SK-N-MC (cell line): ENCODE results near the gene FAT2.

Experiments used
- EZH2 ChIP-seq: fragments of 200-600 bp; sonication (generic); IDR thresholded peaks from one replicate; pipeline ENCODE4 v1.6.1; 2017; ENCODE audit warnings: antibody characterized with exemption
- FOXP2 ChIP-seq: optimal IDR thresholded peaks from 2 replicates; pipeline ENCODE3; 2011; ENCODE audit warnings: mild to moderate bottlenecking, moderate library complexity; ENCODE audit not compliant: insufficient read depth; ENCODE audit errors: extremely low read length, control extremely low read depth
- POLR2AphosphoS5 ChIP-seq: IDR thresholded peaks from 2 replicates; pipeline ENCODE4 v1.6.1; 2012; ENCODE audit warnings: mild to moderate bottlenecking, low read depth, low read length, borderline replicate concordance

DNA sequence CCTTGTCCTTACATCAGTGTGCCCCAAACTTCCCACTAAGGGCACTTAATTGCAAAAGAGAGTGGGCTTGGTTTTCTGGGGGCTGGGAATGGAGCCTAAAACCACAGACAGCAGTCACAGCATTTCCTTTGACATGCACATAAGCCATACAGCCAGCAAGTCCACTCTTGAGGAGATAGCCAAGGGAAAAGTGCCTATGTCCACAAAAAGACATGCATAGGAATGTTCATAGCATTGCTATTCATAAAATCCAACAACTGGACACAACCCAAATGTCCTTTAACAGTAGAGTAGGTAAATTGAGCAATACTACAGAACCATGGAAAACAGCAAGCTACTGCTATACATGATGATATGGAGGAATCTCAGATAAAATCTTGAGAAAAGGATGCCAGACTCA is 11.7 kb upstream of the FAT2 start:
- TF ChIP-seq EZH2 = no peak
- TF ChIP-seq POLR2AphosphoS5 = no peak
- TF ChIP-seq FOXP2 = no peak
